Loucy (cell line): ENCODE data around the gene LIN37.

ENCODE experiments used
- CTCF ChIP-seq: fragments of 200-600 bp; sonication (generic); conservative IDR thresholded peaks from 2 replicates; pipeline ENCODE4 v1.5.1; 2014; ENCODE audit warnings: mild to moderate bottlenecking, antibody characterized with exemption, low read length
- EZH2phosphoT487 ChIP-seq: fragments of 200-600 bp; IDR thresholded peaks from 2 replicates; pipeline ENCODE4 v1.6.1; 2018; ENCODE audit warnings: antibody characterized with exemption, mild to moderate bottlenecking, moderate library complexity, borderline replicate concordance

- no peak for TF ChIP-seq CTCF
- TF ChIP-seq EZH2phosphoT487, result no peak
Observed at GRCh38 chr19:35784503-35785338, 36.3 kb downstream of the LIN37 start.
